Prostate gland (tissue), 2 donors: ENCODE measurements around the gene PSMD11.

Experiments used
- POLR2A ChIP-seq: fragments of 450-650 bp; IDR thresholded peaks from one replicate; pipeline ENCODE4 v1.6.1; 2016; ENCODE audit warnings: antibody characterized with exemption, mild to moderate bottlenecking
- POLR2AphosphoS5 ChIP-seq: sonication (generic); formaldehyde crosslinking; IDR thresholded peaks from one replicate; pipeline ENCODE4 v1.6.1; 2017; ENCODE audit warnings: antibody characterized with exemption
- TF ChIP-seq, protein P1 (sequence below), 4 experiments: fragments of 200-600 bp in 2 of 4; fragments of 450-650 bp in 2 of 4; sonication (generic) in 2 of 4; IDR thresholded peaks; 1 replicate in 3 of 4; 2 replicates in 1 of 4; pipeline ENCODE4 v1.5.1; 2016 to 2019; ENCODE audit warnings: antibody characterized with exemption in 4 of 4, mild to moderate bottlenecking in 2 of 4, moderate library complexity in 2 of 4

DNA sequence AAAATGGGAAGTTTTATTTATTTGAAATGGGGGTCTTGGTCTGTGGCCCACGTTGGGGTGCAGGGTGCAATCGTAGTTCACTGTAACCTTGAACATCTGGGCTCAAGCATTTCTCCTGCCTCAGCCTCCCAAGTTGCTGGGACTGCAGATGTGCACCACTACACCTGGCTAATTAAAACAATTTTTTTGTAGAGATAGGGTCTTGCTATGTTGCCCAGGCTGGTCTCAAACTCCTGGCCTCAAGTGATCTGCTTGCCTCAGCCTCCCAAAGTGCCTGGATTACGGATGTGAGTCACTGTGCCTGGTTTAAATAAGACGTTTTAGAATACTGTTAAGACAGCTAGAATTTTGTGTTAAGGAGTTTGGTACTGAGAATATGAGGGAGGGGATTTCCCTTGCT, 15.7 kb downstream of the PSMD11 start:
- TF ChIP-seq, protein P1, sequence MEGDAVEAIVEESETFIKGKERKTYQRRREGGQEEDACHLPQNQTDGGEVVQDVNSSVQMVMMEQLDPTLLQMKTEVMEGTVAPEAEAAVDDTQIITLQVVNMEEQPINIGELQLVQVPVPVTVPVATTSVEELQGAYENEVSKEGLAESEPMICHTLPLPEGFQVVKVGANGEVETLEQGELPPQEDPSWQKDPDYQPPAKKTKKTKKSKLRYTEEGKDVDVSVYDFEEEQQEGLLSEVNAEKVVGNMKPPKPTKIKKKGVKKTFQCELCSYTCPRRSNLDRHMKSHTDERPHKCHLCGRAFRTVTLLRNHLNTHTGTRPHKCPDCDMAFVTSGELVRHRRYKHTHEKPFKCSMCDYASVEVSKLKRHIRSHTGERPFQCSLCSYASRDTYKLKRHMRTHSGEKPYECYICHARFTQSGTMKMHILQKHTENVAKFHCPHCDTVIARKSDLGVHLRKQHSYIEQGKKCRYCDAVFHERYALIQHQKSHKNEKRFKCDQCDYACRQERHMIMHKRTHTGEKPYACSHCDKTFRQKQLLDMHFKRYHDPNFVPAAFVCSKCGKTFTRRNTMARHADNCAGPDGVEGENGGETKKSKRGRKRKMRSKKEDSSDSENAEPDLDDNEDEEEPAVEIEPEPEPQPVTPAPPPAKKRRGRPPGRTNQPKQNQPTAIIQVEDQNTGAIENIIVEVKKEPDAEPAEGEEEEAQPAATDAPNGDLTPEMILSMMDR (IDR thresholded peaks at IDR 0.05) = no peak
- TF ChIP-seq POLR2A = no peak
- no peak for TF ChIP-seq POLR2AphosphoS5
